DMS53 treated with DMSO at 0.1 percent for 48 hours (cell line): ENCODE measurements around the gene RHEB.

Experiments
- DNase-seq: peaks from one replicate; lab custom pipeline; 2025; ENCODE audit not compliant: unreplicated experiment; lab: John Stamatoyannopoulos, UW

RHEB gene

GRCh38 chr7:151481650-151482505 lies 37.8 kb downstream of the RHEB start:
- DNase-seq = no peak

GRCh38 chr7:151477867-151478266 lies 41.8 kb downstream of the RHEB start:
- no peak for DNase-seq

- no peak for DNase-seq
Observed at GRCh38 chr7:151472644-151473380, 46.9 kb downstream of the RHEB start.

GRCh38 chr7:151470711-151471110 lies 49.0 kb downstream of the RHEB start:
- DNase-seq = no peak

- no peak for DNase-seq
Observed at GRCh38 chr7:151469281-151469680, 50.4 kb downstream of the RHEB start.

GRCh38 chr7:151468217-151469018 lies 51.3 kb downstream of the RHEB start:
- DNase-seq = no peak

- no peak for DNase-seq
Observed at GRCh38 chr7:151465169-151465568, 54.5 kb downstream of the RHEB start.

- no peak for DNase-seq
Observed at GRCh38 chr7:151462306-151462779, 57.4 kb downstream of the RHEB start.

- no peak for DNase-seq
Observed at GRCh38 chr7:151461942-151462230, 57.8 kb downstream of the RHEB start.

- no peak for DNase-seq
Observed at GRCh38 chr7:151461096-151461941, 58.4 kb downstream of the RHEB start.

- no peak for DNase-seq
Observed at GRCh38 chr7:151460474-151460855, 59.2 kb downstream of the RHEB start.

GRCh38 chr7:151459726-151460473 lies 59.8 kb downstream of the RHEB start:
- peak; percentile 33 for DNase-seq

GRCh38 chr7:151457534-151457933 lies 62.2 kb downstream of the RHEB start:
- DNase-seq = no peak

- no peak for DNase-seq
Observed at GRCh38 chr7:151456782-151457181, 62.9 kb downstream of the RHEB start.

GRCh38 chr7:151456276-151456675 lies 63.4 kb downstream of the RHEB start:
- no peak for DNase-seq

- DNase-seq = no peak
Observed at GRCh38 chr7:151455690-151456089, 64.0 kb downstream of the RHEB start.

GRCh38 chr7:151454932-151455530 lies 64.7 kb downstream of the RHEB start:
- DNase-seq = no peak

- DNase-seq = no peak
Observed at GRCh38 chr7:151454305-151454704, 65.4 kb downstream of the RHEB start.

GRCh38 chr7:151453326-151453791 lies 66.3 kb downstream of the RHEB start:
- DNase-seq = no peak
